Measurements from ENCODE around the gene CAV1.

Gene CAV1

GRCh38 chr7:116522247-116522646, 2.6 kb upstream of the CAV1 start:
- TF ChIP-seq CTCF (IDR thresholded peaks at IDR 0.05; ENCODE audit: low read depth, low read length), result no peak
- peak; percentile 91 to 94 for DNase-seq (ENCODE audit: low read depth in 2 of 2)
- H3K4me3 ChIP-seq (replicated peaks in 1 of 2; ENCODE audit: low read depth in 2 of 2, low read length in 2 of 2), result no peak overlapping the region

GRCh38 chr7:116524221-116524608, 621 bp upstream of the CAV1 start:
- peak overlapping the region; percentile 86 to 91 for H3K4me3 ChIP-seq (replicated peaks in 1 of 2; ENCODE audit: low read depth in 2 of 2, low read length in 2 of 2)
- TF ChIP-seq CTCF (IDR thresholded peaks at IDR 0.05; ENCODE audit: low read depth, low read length), result no peak
- no peak for DNase-seq (ENCODE audit: low read depth in 2 of 2)

- peak in 1 of 2 donors; percentile 37 for DNase-seq (ENCODE audit: low read depth in 2 of 2)
- TF ChIP-seq CTCF (IDR thresholded peaks at IDR 0.05; ENCODE audit: low read depth, low read length), result peak; percentile 10
- H3K4me3 ChIP-seq (replicated peaks in 1 of 2; ENCODE audit: low read depth in 2 of 2, low read length in 2 of 2), result peak overlapping the region; percentile 86 to 91
Observed at GRCh38 chr7:116525298-116525912, 569 bp downstream of the CAV1 start.

- H3K4me3 ChIP-seq (replicated peaks in 1 of 2; ENCODE audit: low read depth in 2 of 2, low read length in 2 of 2), result peak overlapping the region; percentile 86 to 91
- peak; percentile 34 for TF ChIP-seq CTCF (IDR thresholded peaks at IDR 0.05; ENCODE audit: low read depth, low read length)
- DNase-seq (ENCODE audit: low read depth in 2 of 2), result peak; percentile 87 to 93
Observed at GRCh38 chr7:116525913-116526861, 1.4 kb downstream of the CAV1 start.

- peak overlapping the region; percentile 69 to 91 for H3K4me3 ChIP-seq (replicated peaks in 1 of 2; ENCODE audit: low read depth in 2 of 2, low read length in 2 of 2)
- TF ChIP-seq CTCF (IDR thresholded peaks at IDR 0.05; ENCODE audit: low read depth, low read length), result no peak
- peak; percentile 17 to 44 for DNase-seq (ENCODE audit: low read depth in 2 of 2)
Observed at GRCh38 chr7:116526897-116527296, 2.1 kb downstream of the CAV1 start.

GRCh38 chr7:116527521-116527920, 2.7 kb downstream of the CAV1 start:
- no peak for TF ChIP-seq CTCF (IDR thresholded peaks at IDR 0.05; ENCODE audit: low read depth, low read length)
- peak overlapping the region; percentile 69 to 91 for H3K4me3 ChIP-seq (replicated peaks in 1 of 2; ENCODE audit: low read depth in 2 of 2, low read length in 2 of 2)

More at GRCh38 chr7:116527521-116527920, 2.7 kb downstream of the CAV1 start:
- peak; percentile 32 to 44 for DNase-seq (ENCODE audit: low read depth in 2 of 2)
